Ishikawa (cell line): ENCODE measurements around the gene CAMK2A.

Experiments used
- CEBPB ChIP-seq: IDR thresholded peaks from 2 replicates; pipeline ENCODE4 v1.6.1; 2012
- CREB1 ChIP-seq: IDR thresholded peaks from 2 replicates; pipeline ENCODE4 v1.6.1; 2012; ENCODE audit warnings: low read depth
- EGR1 ChIP-seq: IDR thresholded peaks from 2 replicates; pipeline ENCODE4 v1.6.1; 2012
- EP300 ChIP-seq: IDR thresholded peaks from 2 replicates; pipeline ENCODE4 v1.6.1; 2012; ENCODE audit warnings: borderline replicate concordance
- FOXM1 ChIP-seq: IDR thresholded peaks from 2 replicates; pipeline ENCODE4 v1.6.1; 2012; ENCODE audit warnings: low read depth, borderline replicate concordance
- MAX ChIP-seq: IDR thresholded peaks from 2 replicates; pipeline ENCODE4 v1.6.1; 2012
- NFIC ChIP-seq: IDR thresholded peaks from 2 replicates; pipeline ENCODE4 v1.6.1; 2012
- RAD21 ChIP-seq: IDR thresholded peaks from 2 replicates; pipeline ENCODE4 v1.6.1; 2012; ENCODE audit warnings: low read depth
- REST ChIP-seq: IDR thresholded peaks from 2 replicates; pipeline ENCODE4 v1.6.1; 2012; ENCODE audit warnings: low read depth, mild to moderate bottlenecking
- TAF1 ChIP-seq: IDR thresholded peaks from 2 replicates; pipeline ENCODE4 v1.6.1; 2012; ENCODE audit warnings: low read depth, mild to moderate bottlenecking
- TCF12 ChIP-seq: IDR thresholded peaks from 2 replicates; pipeline ENCODE4 v1.6.1; 2012; ENCODE audit warnings: low read depth
- TEAD4 ChIP-seq: IDR thresholded peaks from 2 replicates; pipeline ENCODE4 v1.6.1; 2012
- USF1 ChIP-seq: IDR thresholded peaks from 2 replicates; pipeline ENCODE4 v1.6.1; 2012
- YY1 ChIP-seq: IDR thresholded peaks from 2 replicates; pipeline ENCODE4 v1.6.1; 2012; ENCODE audit warnings: low read depth
- ZBTB7A ChIP-seq: IDR thresholded peaks from 2 replicates; pipeline ENCODE4 v1.6.1; 2012; ENCODE audit warnings: low read depth

The CAMK2A gene

DNA sequence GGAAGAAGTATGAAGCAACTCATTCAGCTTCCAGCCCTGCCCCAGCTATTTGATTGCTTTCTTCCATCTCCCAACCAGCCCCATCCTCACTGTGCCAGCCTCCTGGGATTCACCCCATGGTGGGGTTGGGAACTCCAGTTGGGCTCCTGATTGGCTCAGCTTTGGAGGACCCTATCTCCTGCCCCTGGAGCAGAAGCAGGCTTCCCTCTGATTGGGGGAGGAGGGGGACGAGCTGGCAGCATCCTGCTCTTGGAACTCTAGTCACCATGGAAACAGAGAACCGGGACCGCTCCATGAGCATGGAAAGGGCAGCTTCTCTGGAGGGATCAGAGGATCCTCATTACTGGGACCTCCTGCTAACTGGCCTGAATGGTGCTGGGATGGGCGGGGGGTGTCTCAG is 97.1 kb downstream of the CAMK2A start:
- TF ChIP-seq YY1 (no peak), TAF1 (no peak), CEBPB (no peak), NFIC (no peak), TEAD4 (no peak), FOXM1 (no peak)

DNA sequence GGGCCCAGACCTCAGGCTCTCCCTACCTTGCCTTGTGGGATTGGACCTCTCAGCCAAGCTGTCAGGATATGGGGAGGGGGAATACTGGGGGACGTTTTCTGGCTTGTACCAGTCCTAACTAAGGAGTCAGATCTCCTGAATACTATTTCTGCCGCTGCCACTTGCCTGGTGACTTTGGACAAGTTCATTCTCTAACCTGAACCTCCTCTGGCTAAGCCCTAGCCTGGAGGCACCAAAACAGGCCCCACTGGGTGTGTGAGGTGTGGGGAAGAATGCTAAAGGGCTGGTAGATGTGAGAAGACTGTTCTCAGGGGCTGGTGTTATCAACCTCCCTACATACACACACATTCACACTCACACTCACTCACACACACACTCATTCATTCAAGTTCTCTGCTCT is 98.6 kb downstream of the CAMK2A start:
- TF ChIP-seq ZBTB7A: no peak
- no peak for TF ChIP-seq CEBPB

DNA sequence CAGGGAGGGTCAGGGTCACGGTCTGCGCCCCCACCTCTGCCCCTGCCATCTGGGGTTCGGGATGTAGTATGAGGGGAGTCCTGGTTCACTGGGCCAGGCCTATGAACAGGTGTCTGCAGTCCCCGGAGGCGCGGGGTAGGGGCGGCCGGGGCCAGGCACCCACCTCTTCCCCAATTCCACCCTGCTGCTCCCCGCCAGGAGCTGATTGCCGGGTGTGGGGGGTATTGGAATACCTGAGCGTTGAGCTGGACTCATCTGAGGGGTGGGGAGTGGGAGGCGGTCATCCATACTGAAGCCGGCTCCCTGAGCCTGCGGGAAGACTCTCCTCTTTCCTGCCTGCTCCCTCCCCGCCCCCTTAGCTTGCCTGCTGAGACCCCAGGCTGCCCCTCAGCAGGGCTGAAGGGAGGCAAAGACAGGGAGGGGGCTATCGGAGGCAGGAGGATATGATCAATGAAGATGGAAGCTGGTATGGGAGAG is 99.0 kb downstream of the CAMK2A start:
- TF ChIP-seq FOXM1: no peak
- TF ChIP-seq CEBPB: no peak
- TF ChIP-seq EP300: no peak
- TF ChIP-seq MAX: no peak
- TF ChIP-seq TEAD4: no peak

GRCh38 chr5:150189728-150190502 is 99.7 kb downstream of the CAMK2A start, which contains the start of gene SLC6A7:
TSS of gene SLC6A7 (plus strand) at chr5:150190062. CDS start at chr5:150190328, 266 bp downstream.
- TF ChIP-seq REST (no peak), ZBTB7A (no peak), EP300 (no peak), FOXM1 (no peak), MAX (no peak), EGR1 (no peak), CREB1 (no peak), USF1 (no peak), TCF12 (no peak), TEAD4 (no peak), YY1 (no peak), TAF1 (no peak), NFIC (no peak), CEBPB (no peak), RAD21 (no peak)

- TF ChIP-seq TEAD4 (no peak), EGR1 (no peak), EP300 (no peak), ZBTB7A (no peak), CEBPB (no peak), USF1 (no peak)
Measured at GRCh38 chr5:150189326-150189725, 100.2 kb downstream of the CAMK2A start.

DNA sequence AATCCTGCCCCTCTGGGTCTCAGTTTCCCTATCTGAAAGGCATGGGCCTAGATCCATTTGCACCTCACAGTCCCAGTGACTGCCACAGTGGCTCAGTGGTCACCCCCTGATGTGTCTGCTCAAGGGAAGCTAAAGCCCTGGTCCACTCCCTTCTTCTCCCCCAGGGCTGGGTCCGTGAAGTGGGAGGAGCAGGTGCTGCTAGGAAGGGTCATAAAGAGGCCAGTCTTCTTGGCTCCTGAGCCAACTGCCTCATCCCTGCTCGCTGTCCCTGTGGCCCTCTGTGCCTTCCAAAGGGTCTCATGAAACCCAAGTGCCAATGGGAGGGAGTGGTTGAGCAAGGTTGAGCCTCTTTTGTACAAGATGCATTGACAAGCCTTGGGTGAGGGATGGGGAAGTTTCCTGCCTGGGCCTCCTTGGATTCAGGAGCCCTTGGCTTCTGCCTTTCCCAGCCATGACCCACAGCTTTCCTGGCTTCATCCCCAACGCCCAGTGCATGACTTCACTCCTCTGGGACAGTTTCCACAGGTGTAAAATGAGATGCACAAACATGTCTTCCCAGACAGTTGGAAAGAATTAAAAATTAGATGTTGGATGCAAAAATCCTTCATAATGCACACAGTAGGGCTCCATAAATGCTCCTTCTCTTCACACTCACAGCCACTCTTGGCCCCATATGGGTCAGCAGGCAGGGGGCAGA is 101.3 kb downstream of the CAMK2A start:
- TF ChIP-seq ZBTB7A: no peak
- TF ChIP-seq RAD21: no peak
- no peak for TF ChIP-seq YY1
- no peak for TF ChIP-seq EGR1
- no peak for TF ChIP-seq CEBPB
- no peak for TF ChIP-seq MAX
- TF ChIP-seq TAF1: no peak
- TF ChIP-seq CREB1: no peak
- TF ChIP-seq REST: no peak
- TF ChIP-seq TEAD4: no peak
- no peak for TF ChIP-seq TCF12
- TF ChIP-seq USF1: no peak
- no peak for TF ChIP-seq EP300
- no peak for TF ChIP-seq FOXM1
- TF ChIP-seq NFIC: no peak
